Mesodermal cell (in vitro differentiated cells): Measurements from ENCODE around the gene ITIH4.
"Not testable (repeated sequence)": the region's sequence is repeated elsewhere in the genome, so short reads cannot be mapped to it uniquely, and the experiment has no call there.

ENCODE experiments used
- H3K27ac ChIP-seq: 2 replicates; pipeline ENCODE4 v1.7.0; 2013; ENCODE audit warnings: mild to moderate bottlenecking, low read depth, low read length, moderate library complexity; ENCODE audit not compliant: severe bottlenecking
- H3K36me3 ChIP-seq: 2 replicates; pipeline ENCODE4 v1.7.1; 2013; ENCODE audit warnings: mild to moderate bottlenecking, low read length, moderate library complexity; ENCODE audit not compliant: control insufficient read depth, insufficient read depth
- H3K4me1 ChIP-seq: one replicate; pipeline ENCODE4 v1.7.1; 2013; ENCODE audit warnings: mild to moderate bottlenecking, low read length; ENCODE audit not compliant: insufficient read depth, control insufficient read depth, poor library complexity, severe bottlenecking
- H3K4me3 ChIP-seq: 2 replicates; pipeline ENCODE4 v1.7.0; 2013; ENCODE audit warnings: low read length, control low read depth, mild to moderate bottlenecking; ENCODE audit not compliant: insufficient read depth, poor library complexity, severe bottlenecking; ENCODE audit errors: extremely low read depth
- H3K9me3 ChIP-seq: 2 replicates; pipeline ENCODE4 v1.7.1; 2013; ENCODE audit warnings: mild to moderate bottlenecking, low read length, moderate library complexity; ENCODE audit not compliant: control insufficient read depth
- WGBS, 2 experiments: methylation state at CpG; one replicate each; pipeline ENCODE4 v1.1.5; 2013; ENCODE audit warnings: missing lambda C conversion rate in 2 of 2; ENCODE audit not compliant: insufficient coverage in 2 of 2; 5-methylcytosine and 5-hydroxymethylcytosine counted together

ITIH4 gene

GRCh38 chr3:52782412-52783210 lies 47.9 kb downstream of the ITIH4 start:
- no peak overlapping the region for H3K27ac ChIP-seq
- H3K9me3 ChIP-seq: no peaks in the 10 kb centered on the region
- H3K4me1 ChIP-seq: no peaks in the 10 kb centered on the region
- H3K4me3 ChIP-seq: no peak overlapping the region
- H3K36me3 ChIP-seq: no peaks in the 10 kb centered on the region
- WGBS, 2 experiments: 74% methylated on average over 8 to 10 of the region's 12 CpGs

DNA sequence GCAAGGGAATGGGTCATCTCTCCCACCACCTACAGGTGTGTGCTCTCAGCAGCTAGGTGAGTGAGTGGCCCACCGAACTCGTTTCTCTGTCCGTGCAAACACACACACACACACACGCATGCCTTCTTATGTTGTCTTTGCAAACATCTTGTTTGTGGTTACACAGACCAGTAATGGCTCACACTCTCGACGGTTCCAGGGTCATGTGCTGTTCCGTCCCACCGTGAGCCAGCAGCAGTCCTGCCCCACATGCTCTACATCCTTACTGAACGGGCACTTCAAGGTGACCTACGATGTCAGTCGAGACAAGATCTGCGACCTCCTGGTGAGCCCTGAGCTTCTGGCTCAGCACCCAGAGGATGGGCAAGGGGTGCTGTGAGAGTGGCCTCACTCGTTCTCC lies 48.7 kb downstream of the ITIH4 start:
- Histone ChIP-seq H3K9me3 (no peaks in the 10 kb centered on the region), H3K4me3 (no peak overlapping the region), H3K27ac (no peak overlapping the region), H3K36me3 (no peaks in the 10 kb centered on the region), H3K4me1 (no peaks in the 10 kb centered on the region)
- WGBS, 2 experiments: 84 to 91% methylated on average over 8 to 13 of the region's 13 CpGs

GRCh38 chr3:52779837-52780585 lies 50.5 kb downstream of the ITIH4 start:
- WGBS, 2 experiments: 91 to 96% methylated on average over 7 of the region's 8 CpGs
- no peaks in the 10 kb centered on the region for H3K9me3 ChIP-seq
- H3K36me3 ChIP-seq: no peaks in the 10 kb centered on the region
- no peaks in the 10 kb centered on the region for H3K4me1 ChIP-seq
- H3K27ac ChIP-seq: no peak overlapping the region
- H3K4me3 ChIP-seq: no peak overlapping the region

- Histone ChIP-seq H3K36me3 (no peaks in the 10 kb centered on the region), H3K4me1 (no peaks in the 10 kb centered on the region), H3K27ac (no peak overlapping the region), H3K4me3 (no peak overlapping the region), H3K9me3 (no peaks in the 10 kb centered on the region)
- WGBS, 2 experiments: 91 to 95% methylated on average over 10 of the region's 11 CpGs
These were observed 51.2 kb downstream of the ITIH4 start for GRCh38 chr3:52779011-52779836.

- Histone ChIP-seq H3K36me3 (no peaks in the 10 kb centered on the region), H3K4me1 (no peaks in the 10 kb centered on the region), H3K27ac (no peak overlapping the region), H3K9me3 (no peaks in the 10 kb centered on the region), H3K4me3 (no peak overlapping the region)
- 89 to 90% methylated on average over 17 of the region's 17 CpGs for WGBS, 2 experiments
These were observed 52.3 kb downstream of the ITIH4 start for GRCh38 chr3:52777959-52778805.

- no peaks in the 10 kb centered on the region for H3K9me3 ChIP-seq
- no peak within 1 kb of the TSS for H3K27ac ChIP-seq
- WGBS, 2 experiments: 89 to 91% methylated on average over 9 to 10 of the region's 12 CpGs
- no peaks in the 10 kb centered on the region for H3K4me1 ChIP-seq
- H3K4me3 ChIP-seq: no peak within 1 kb of the TSS
- no peaks in the 10 kb centered on the region for H3K36me3 ChIP-seq
These were observed 53.1 kb downstream of the ITIH4 start, which contains the start of gene ITIH1 for GRCh38 chr3:52777127-52777958. Gene ITIH1 (plus strand): TSS chr3:52777599. CDS start chr3:52777616, 17 bp downstream.

DNA sequence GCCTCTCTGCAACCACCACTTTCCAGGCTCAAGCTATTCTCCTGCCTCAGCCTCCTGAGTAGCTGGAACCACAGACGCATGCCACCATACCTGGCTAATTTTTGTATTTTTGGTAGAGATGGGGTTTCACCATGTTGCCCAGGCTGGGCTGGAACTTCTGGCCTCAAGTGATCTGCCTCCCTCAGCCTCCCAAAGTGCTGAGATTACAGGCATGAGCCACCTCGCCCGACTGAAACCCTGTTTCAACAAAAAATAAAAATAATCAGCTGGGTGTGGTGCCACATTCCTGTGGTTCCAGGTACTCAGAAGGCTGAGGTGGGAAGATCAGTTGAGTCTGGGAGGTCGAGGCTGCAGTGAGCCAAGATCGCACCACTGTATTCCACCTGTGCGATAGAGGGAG lies 54.0 kb downstream of the ITIH4 start:
- WGBS, 2 experiments: 93 to 94% methylated on average over 2 to 3 of the region's 6 CpGs

GRCh38 chr3:52775877-52776276 lies 54.6 kb downstream of the ITIH4 start:
- Histone ChIP-seq H3K9me3 (no peaks in the 10 kb centered on the region), H3K36me3 (no peaks in the 10 kb centered on the region), H3K4me1 (no peaks in the 10 kb centered on the region), H3K4me3 (no peak overlapping the region), H3K27ac (no peak overlapping the region)
- 63 to 72% methylated on average over 3 to 7 of the region's 8 CpGs for WGBS, 2 experiments

More for the DNA sequence above, 54.0 kb downstream of the ITIH4 start:
- H3K27ac ChIP-seq, H3K4me3 ChIP-seq, H3K36me3 ChIP-seq, H3K9me3 ChIP-seq, H3K4me1 ChIP-seq: not testable (repeated sequence)

GRCh38 chr3:52774901-52775864 lies 55.3 kb downstream of the ITIH4 start:
- WGBS, 2 experiments: 81 to 97% methylated on average over 6 of the region's 6 CpGs
- H3K27ac ChIP-seq: no peak overlapping the region
- H3K36me3 ChIP-seq: no peaks in the 10 kb centered on the region
- no peaks in the 10 kb centered on the region for H3K4me1 ChIP-seq
- no peaks in the 10 kb centered on the region for H3K9me3 ChIP-seq
- H3K4me3 ChIP-seq: no peak overlapping the region
